Endothelial cell (in vitro differentiated cells): ENCODE measurements around the gene FZD1. TPM values are rescaled to one million over a fixed set of nuclear protein-coding genes. Genes with fewer than 3 reads are reported as not detected.

ENCODE experiments used
- DNase-seq: peaks from one replicate; pipeline ENCODE4 v3.0.0; 2021; ENCODE audit warnings: low spot score
- H3K27ac Mint-ChIP-seq: one replicate; pipeline ENCODE4 v1.8.0; 2021; ENCODE audit warnings: mixed read lengths, inconsistent platforms; ENCODE audit not compliant: unreplicated experiment
- H3K27me3 Mint-ChIP-seq: one replicate; pipeline ENCODE4 v1.8.0; 2021; ENCODE audit warnings: mild to moderate bottlenecking, moderate library complexity, mixed read lengths, inconsistent platforms; ENCODE audit not compliant: unreplicated experiment
- H3K36me3 Mint-ChIP-seq: one replicate; pipeline ENCODE4 v1.8.0; 2021; ENCODE audit warnings: mild to moderate bottlenecking, low read depth, mixed read lengths, inconsistent platforms; ENCODE audit not compliant: unreplicated experiment
- H3K4me1 Mint-ChIP-seq: one replicate; pipeline ENCODE4 v1.8.0; 2021; ENCODE audit warnings: mild to moderate bottlenecking, mixed read lengths, inconsistent platforms; ENCODE audit not compliant: unreplicated experiment
- H3K4me3 Mint-ChIP-seq: one replicate; pipeline ENCODE4 v1.8.0; 2021; ENCODE audit warnings: mild to moderate bottlenecking, mixed read lengths, inconsistent platforms; ENCODE audit not compliant: unreplicated experiment
- H3K9me3 Mint-ChIP-seq: one replicate; pipeline ENCODE4 v1.8.0; 2021; ENCODE audit warnings: mixed read lengths, inconsistent platforms; ENCODE audit not compliant: unreplicated experiment
- total RNA-seq: library from RNA; stranded (reverse); fragmentation: NEBNext Ultra II Directional; extraction: Animal tissue kit (Norgen Biotek cat#: 25700); gene quantifications from one replicate; pipeline ENCODE4 v1.2.1, GENCODE V29; 2021; ENCODE audit not compliant: unreplicated experiment
- TF ChIP-seq, protein P1 (sequence below): fragments of 200-600 bp; sonication (generic); IDR thresholded peaks from one replicate; pipeline ENCODE4 v1.5.0; 2021; ENCODE audit warnings: antibody characterized with exemption; ENCODE audit not compliant: unreplicated experiment

FZD1 gene
- total RNA-seq, 1 donor from 2014 or later, result 38.7 TPM

DNA sequence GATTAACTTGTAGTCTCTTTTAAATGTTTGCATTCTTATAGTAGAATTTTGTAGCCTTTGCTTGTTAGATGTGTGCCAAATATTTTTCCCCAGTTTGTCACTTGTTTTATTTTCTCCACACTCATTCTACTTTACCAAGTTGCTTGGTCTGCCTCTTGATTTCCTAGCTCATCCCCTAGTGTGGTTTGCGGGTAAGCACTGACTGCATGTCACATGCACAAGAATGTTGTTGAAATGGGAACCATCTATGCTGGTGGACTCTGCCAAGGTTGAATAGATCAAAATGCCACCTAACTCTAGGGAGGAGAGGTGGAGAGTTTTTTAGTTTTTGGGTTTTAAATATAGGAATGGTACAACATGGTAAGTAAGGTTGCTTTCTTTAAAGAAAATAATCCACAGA lies 47.6 kb downstream of the FZD1 start:
- TF ChIP-seq, protein P1, sequence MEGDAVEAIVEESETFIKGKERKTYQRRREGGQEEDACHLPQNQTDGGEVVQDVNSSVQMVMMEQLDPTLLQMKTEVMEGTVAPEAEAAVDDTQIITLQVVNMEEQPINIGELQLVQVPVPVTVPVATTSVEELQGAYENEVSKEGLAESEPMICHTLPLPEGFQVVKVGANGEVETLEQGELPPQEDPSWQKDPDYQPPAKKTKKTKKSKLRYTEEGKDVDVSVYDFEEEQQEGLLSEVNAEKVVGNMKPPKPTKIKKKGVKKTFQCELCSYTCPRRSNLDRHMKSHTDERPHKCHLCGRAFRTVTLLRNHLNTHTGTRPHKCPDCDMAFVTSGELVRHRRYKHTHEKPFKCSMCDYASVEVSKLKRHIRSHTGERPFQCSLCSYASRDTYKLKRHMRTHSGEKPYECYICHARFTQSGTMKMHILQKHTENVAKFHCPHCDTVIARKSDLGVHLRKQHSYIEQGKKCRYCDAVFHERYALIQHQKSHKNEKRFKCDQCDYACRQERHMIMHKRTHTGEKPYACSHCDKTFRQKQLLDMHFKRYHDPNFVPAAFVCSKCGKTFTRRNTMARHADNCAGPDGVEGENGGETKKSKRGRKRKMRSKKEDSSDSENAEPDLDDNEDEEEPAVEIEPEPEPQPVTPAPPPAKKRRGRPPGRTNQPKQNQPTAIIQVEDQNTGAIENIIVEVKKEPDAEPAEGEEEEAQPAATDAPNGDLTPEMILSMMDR, result no peak
- no peaks in the 10 kb centered on the region for H3K36me3 Mint-ChIP-seq
- H3K27ac Mint-ChIP-seq, result no peak overlapping the region
- no peaks in the 10 kb centered on the region for H3K4me1 Mint-ChIP-seq
- DNase-seq, result no peak
- peaks cover 3% of the 10 kb centered on the region for H3K27me3 Mint-ChIP-seq
- H3K4me3 Mint-ChIP-seq, result no peak overlapping the region
- no peaks in the 10 kb centered on the region for H3K9me3 Mint-ChIP-seq

DNA sequence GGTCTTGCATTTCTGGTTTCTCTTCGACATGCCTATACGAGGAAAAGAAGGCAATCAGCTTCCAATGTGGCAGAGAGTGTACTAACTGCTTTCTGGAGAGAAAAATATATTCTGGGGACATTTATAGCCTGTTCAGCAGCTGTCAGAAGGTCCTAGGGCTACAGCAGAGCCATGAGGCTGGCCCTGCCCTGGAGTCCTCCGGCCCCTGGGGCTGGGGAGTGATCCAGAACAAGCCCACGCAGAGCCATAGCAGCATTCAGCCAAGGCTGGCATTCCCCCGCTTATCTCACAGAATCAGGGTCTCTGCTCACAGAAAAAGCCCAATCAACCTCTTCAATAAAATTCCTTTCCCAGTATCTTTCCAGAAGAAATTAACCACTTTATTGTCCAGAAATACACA lies 48.9 kb downstream of the FZD1 start:
- Mint-ChIP-seq H3K9me3 (no peaks in the 10 kb centered on the region), H3K36me3 (no peaks in the 10 kb centered on the region), H3K4me3 (no peak overlapping the region), H3K27ac (no peak overlapping the region), H3K27me3 (peaks cover 3% of the 10 kb centered on the region), H3K4me1 (no peaks in the 10 kb centered on the region)
- no peak for DNase-seq
- TF ChIP-seq, protein P1, result no peak

DNA sequence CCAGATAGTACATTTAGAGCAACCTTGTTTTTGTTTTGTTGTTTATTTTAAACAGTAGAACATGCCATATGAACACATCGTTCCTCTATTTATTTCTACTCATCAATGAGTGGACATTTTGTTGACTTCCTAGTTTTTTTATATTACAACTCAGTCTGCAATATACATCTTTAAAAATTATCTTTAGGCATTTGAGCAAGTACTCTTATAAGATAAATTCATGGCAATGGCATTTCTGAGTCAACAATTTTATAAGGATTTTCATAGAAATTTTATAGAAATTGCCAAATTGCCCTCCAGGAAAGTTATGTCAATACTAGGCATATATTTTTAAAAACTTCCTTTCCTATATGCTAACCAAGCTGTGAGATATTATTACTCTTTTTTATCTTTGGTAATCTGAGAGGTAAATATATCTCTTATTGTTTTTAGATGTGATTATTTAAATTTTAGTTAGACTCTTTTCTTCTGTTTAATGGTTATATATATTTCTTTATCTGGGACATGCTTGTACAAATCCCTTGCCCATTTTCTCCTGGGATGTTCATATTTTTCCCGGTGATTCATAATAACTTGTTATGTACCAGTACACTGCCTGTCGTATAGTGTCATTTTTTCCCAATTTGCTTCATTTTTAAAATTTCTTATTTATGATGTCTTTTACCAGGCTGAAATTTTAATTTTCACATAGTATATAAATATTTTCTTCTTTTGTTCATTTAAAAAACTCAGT lies 50.5 kb downstream of the FZD1 start:
- no peaks in the 10 kb centered on the region for H3K27me3 Mint-ChIP-seq
- no peaks in the 10 kb centered on the region for H3K4me1 Mint-ChIP-seq
- TF ChIP-seq, protein P1, result no peak
- H3K9me3 Mint-ChIP-seq, result no peaks in the 10 kb centered on the region
- no peak overlapping the region for H3K27ac Mint-ChIP-seq
- H3K4me3 Mint-ChIP-seq, result no peak overlapping the region
- no peaks in the 10 kb centered on the region for H3K36me3 Mint-ChIP-seq
- DNase-seq, result no peak

DNA sequence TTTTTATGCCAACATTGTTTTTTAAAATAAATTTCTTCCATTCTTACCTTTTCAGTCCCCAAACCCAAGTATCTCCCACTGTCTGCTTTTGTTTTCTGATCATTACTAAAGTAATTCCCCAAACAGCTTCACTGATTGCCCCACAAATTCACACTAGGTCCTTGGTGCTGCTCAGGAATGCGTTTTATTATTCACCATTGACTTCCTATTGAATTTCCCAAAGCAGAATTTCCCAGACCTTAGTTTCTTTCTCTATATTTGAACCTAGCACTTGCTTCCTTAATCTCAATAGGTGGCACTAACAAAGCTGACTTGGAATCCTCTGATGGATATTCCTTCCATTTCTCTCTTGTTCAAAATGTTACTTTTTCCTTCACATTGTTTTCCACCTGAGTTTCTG lies 52.2 kb downstream of the FZD1 start:
- H3K27me3 Mint-ChIP-seq, result no peaks in the 10 kb centered on the region
- no peak for DNase-seq
- H3K4me1 Mint-ChIP-seq, result no peaks in the 10 kb centered on the region
- H3K4me3 Mint-ChIP-seq, result no peak overlapping the region
- H3K9me3 Mint-ChIP-seq, result no peaks in the 10 kb centered on the region
- H3K27ac Mint-ChIP-seq, result no peak overlapping the region
- no peaks in the 10 kb centered on the region for H3K36me3 Mint-ChIP-seq
- TF ChIP-seq, protein P1, result no peak

DNA sequence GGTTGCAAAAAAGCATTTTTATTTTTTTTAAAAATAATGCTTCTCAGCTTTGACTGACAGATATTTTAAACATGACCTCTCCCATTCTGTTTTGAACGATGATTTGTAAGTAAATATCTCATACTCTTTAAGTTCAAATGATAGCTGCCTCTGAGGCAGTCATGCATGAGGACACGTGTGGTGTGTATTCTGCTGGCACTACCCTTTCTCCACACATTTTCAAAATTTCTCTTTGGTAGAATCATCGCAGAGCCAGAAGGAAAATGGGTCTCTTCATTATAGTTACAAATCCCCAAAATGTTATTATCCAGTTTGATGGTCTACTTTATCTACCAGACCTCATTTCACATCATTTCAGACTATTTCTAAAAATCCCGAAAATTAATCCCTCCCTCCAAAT lies 55.1 kb downstream of the FZD1 start:
- Mint-ChIP-seq H3K4me1 (no peaks in the 10 kb centered on the region), H3K36me3 (no peaks in the 10 kb centered on the region), H3K9me3 (no peaks in the 10 kb centered on the region), H3K27ac (no peak overlapping the region), H3K4me3 (no peak overlapping the region), H3K27me3 (no peaks in the 10 kb centered on the region)
- TF ChIP-seq, protein P1, result no peak
- no peak for DNase-seq
